CD14-positive monocyte (primary cell): ENCODE results near the gene LTA4H. TPM values are rescaled to one million over a fixed set of nuclear protein-coding genes. Genes with fewer than 3 reads are reported as not detected.
A peak's percentile ranks its signal among the peaks of the same experiment; 100 is the strongest.

Experiments used
- DNase-seq, 3 donors: peaks; one replicate each; pipeline ENCODE4 v3.0.0-alpha.2; 2011 to 2022
- H2AFZ ChIP-seq: 2 replicates; pipeline ENCODE4 v1.6.0; 2012; ENCODE audit warnings: mild to moderate bottlenecking, low read depth, low read length, inconsistent platforms; ENCODE audit not compliant: insufficient read depth, poor library complexity, severe bottlenecking
- H3K27ac ChIP-seq, 2 donors: 1 replicate in 1 of 2; 2 replicates in 1 of 2; pipeline ENCODE4 v1.5.1; 2012 to 2013; ENCODE audit warnings: low read length in 2 of 2, control low read depth in 1 of 2, inconsistent platforms in 1 of 2, low read depth in 1 of 2, mild to moderate bottlenecking in 1 of 2
- H3K27me3 ChIP-seq, 2 donors: one replicate each; pipeline versions ENCODE4 v1.6.0 to v1.6.1; 2011 to 2013; ENCODE audit warnings: low read length in 2 of 2; ENCODE audit not compliant: control insufficient read depth in 2 of 2, insufficient read depth in 2 of 2
- H3K36me3 ChIP-seq, 2 donors: replicated peaks in 1 of 2; 1 replicate in 1 of 2; 2 replicates in 1 of 2; pipeline versions ENCODE4 v1.5.1 to v1.6.1; 2012 to 2013; ENCODE audit warnings: low read length in 2 of 2, control low read depth in 1 of 2, inconsistent platforms in 1 of 2, mild to moderate bottlenecking in 1 of 2; ENCODE audit not compliant: insufficient read depth in 2 of 2, control insufficient read depth in 1 of 2
- H3K4me1 ChIP-seq, 2 donors: 1 replicate in 1 of 2; 2 replicates in 1 of 2; pipeline versions ENCODE4 v1.5.1 to v1.6.1; 2012 to 2013; ENCODE audit warnings: low read length in 2 of 2, control low read depth in 1 of 2, inconsistent platforms in 1 of 2, mild to moderate bottlenecking in 1 of 2, moderate library complexity in 1 of 2; ENCODE audit not compliant: insufficient read depth in 2 of 2, control insufficient read depth in 1 of 2
- H3K4me2 ChIP-seq: replicated peaks from 2 replicates; pipeline ENCODE3; 2012; ENCODE audit warnings: low read length, moderate library complexity, mild to moderate bottlenecking; ENCODE audit not compliant: poor library complexity, severe bottlenecking; ENCODE audit errors: extremely low read depth
- H3K4me3 ChIP-seq, 3 experiments: fragments of 200-600 bp in 1 of 3; sonication (generic) in 1 of 3; replicated peaks in 1 of 3; 1 replicate in 2 of 3; 2 replicates in 1 of 3; pipeline ENCODE4 v1.5.1; 2011 to 2013; ENCODE audit warnings: low read length in 3 of 3, mild to moderate bottlenecking in 3 of 3, control low read depth in 2 of 3, low read depth in 2 of 3, inconsistent platforms in 1 of 3, moderate library complexity in 1 of 3
- H3K79me2 ChIP-seq: 2 replicates; pipeline ENCODE4 v1.6.0; 2012; ENCODE audit warnings: mild to moderate bottlenecking, control low read depth, inconsistent platforms, low read length, moderate library complexity; ENCODE audit not compliant: insufficient read depth
- H3K9ac ChIP-seq: 2 replicates; pipeline ENCODE4 v1.6.0; 2017; ENCODE audit warnings: low read length, mild to moderate bottlenecking; ENCODE audit not compliant: insufficient read depth, poor library complexity, severe bottlenecking
- H3K9me3 ChIP-seq, 2 donors: replicated peaks in 1 of 2; 1 replicate in 1 of 2; 2 replicates in 1 of 2; pipeline versions ENCODE4 v1.5.1 to v1.6.1; 2012 to 2013; ENCODE audit warnings: low read length in 2 of 2, control low read depth in 1 of 2; ENCODE audit not compliant: control insufficient read depth in 1 of 2, insufficient read depth in 1 of 2
- H4K20me1 ChIP-seq: 2 replicates; pipeline ENCODE4 v1.6.0; 2012; ENCODE audit warnings: mild to moderate bottlenecking, low read length, control low read depth, moderate library complexity; ENCODE audit not compliant: insufficient read depth
- H3K27ac Mint-ChIP-seq, 7 donors: one replicate each; pipeline ENCODE4 v1.8.0; 2020; ENCODE audit warnings: mild to moderate bottlenecking in 7 of 7, mixed read lengths in 7 of 7, moderate library complexity in 6 of 7, inconsistent platforms in 2 of 7
- H3K27me3 Mint-ChIP-seq, 3 donors: one replicate each; pipeline ENCODE4 v1.8.0; 2021 to 2022; ENCODE audit warnings: low read depth in 3 of 3, mild to moderate bottlenecking in 3 of 3, mixed read lengths in 3 of 3, moderate library complexity in 3 of 3, inconsistent platforms in 1 of 3
- H3K36me3 Mint-ChIP-seq, 2 donors: one replicate each; pipeline ENCODE4 v1.8.0; 2020; ENCODE audit warnings: mixed read lengths in 2 of 2, inconsistent platforms in 1 of 2, mild to moderate bottlenecking in 1 of 2
- H3K4me1 Mint-ChIP-seq: one replicate; pipeline ENCODE4 v1.8.0; 2020; ENCODE audit warnings: mild to moderate bottlenecking, mixed read lengths
- H3K4me3 Mint-ChIP-seq, 2 donors: one replicate each; pipeline ENCODE4 v1.8.0; 2020; ENCODE audit warnings: mild to moderate bottlenecking in 2 of 2, mixed read lengths in 2 of 2, moderate library complexity in 1 of 2
- H3K9me3 Mint-ChIP-seq, 7 donors: one replicate each; pipeline ENCODE4 v1.8.0; 2020 to 2022; ENCODE audit warnings: mixed read lengths in 7 of 7, mild to moderate bottlenecking in 6 of 7, moderate library complexity in 6 of 7, inconsistent platforms in 2 of 7
- WGBS: methylation state at CpG from one replicate; pipeline ENCODE4 v1.1.5; 2013; ENCODE audit warnings: missing lambda C conversion rate; ENCODE audit not compliant: insufficient coverage; 5-methylcytosine and 5-hydroxymethylcytosine counted together
- intact Hi-C, 2 donors: fragments of 100-400 bp; cut with micrococcal nuclease; formaldehyde crosslinking; loops; one replicate each; pipeline versions ENCODE4 v1.15.0 to v1.15.1; 2023
- polyA plus RNA-seq, 3 donors: library from polyadenylated mRNA; depleted of rRNA in 1 of 3; unstranded in 2 of 3; stranded (reverse) in 1 of 3; fragments of 300-500 nt in 2 of 3; fragments of >200 nt in 1 of 3; fragmentation: Illumina TruSeq in 2 of 3; gene quantifications; 1 replicate in 2 of 3; 2 replicates in 1 of 3; pipeline ENCODE4 v1.2.3, GENCODE V29; 2012 to 2021
- TF ChIP-seq, protein P1 (sequence below): fragments of 200-600 bp; IDR thresholded peaks from one replicate; pipeline ENCODE4 v1.8.0; 2022; ENCODE audit warnings: antibody characterized with exemption, mild to moderate bottlenecking

LTA4H gene
- polyA plus RNA-seq, 3 donors, result 278 to 963 (median 647) TPM

DNA sequence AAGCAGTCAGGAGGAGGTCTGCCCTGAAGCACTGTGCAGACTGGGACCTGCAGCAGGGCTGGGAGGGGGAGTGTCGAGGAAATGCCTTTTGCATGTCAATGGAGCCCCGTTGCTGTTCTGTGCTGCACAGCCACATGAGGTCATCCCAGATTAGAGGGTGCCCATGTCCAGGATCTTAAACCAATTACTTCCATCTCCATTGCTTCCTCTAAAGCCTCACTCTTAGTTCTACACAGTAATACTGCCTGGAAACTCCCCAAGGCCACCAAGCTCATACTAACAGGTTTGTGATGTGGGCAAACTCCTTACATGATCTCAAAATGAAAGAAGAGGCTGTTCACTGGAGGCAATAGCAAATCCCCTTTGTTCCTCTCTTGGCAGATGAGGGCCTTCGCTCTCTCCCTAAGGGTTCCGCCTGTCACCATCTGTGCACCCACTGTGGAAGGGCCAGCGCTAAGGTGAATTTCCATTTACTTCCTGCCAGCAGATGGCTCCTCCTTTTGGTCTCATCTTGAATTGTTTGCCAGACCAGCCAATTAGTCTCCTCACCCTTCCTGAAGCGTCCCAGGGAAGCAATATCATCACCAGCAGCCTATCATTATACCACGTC lies 35.4 kb upstream of the LTA4H start:
- Histone ChIP-seq H3K4me2 (no peak overlapping the region), H3K4me1 (peaks cover 20 to 25% of the 10 kb centered on the region in 2 donors), H3K9ac (no peak overlapping the region), H3K9me3 (no peaks in the 10 kb centered on the region), H2AFZ (no peak overlapping the region), H3K27ac (no peak overlapping the region), H3K27me3 (no peaks in the 10 kb centered on the region), H4K20me1 (no peaks in the 10 kb centered on the region), H3K79me2 (no peaks in the 10 kb centered on the region), H3K4me3 (no peak overlapping the region), H3K36me3 (no peaks in the 10 kb centered on the region)
- peak overlapping the region in 1 of 7 donors; percentile 58 for H3K27ac Mint-ChIP-seq
- WGBS, result 71% methylated on average over 7 of the region's 7 CpGs
- no peak overlapping the region for H3K4me3 Mint-ChIP-seq
- no peak for DNase-seq
- H3K36me3 Mint-ChIP-seq, result no peaks in the 10 kb centered on the region
- H3K27me3 Mint-ChIP-seq, result peaks cover 0 to 1% (median 0%) of the 10 kb centered on the region in 3 donors
- H3K9me3 Mint-ChIP-seq, result no peaks in the 10 kb centered on the region
- peaks cover 33% of the 10 kb centered on the region for H3K4me1 Mint-ChIP-seq
- intact Hi-C loops, result no loop called here
- TF ChIP-seq, protein P1, sequence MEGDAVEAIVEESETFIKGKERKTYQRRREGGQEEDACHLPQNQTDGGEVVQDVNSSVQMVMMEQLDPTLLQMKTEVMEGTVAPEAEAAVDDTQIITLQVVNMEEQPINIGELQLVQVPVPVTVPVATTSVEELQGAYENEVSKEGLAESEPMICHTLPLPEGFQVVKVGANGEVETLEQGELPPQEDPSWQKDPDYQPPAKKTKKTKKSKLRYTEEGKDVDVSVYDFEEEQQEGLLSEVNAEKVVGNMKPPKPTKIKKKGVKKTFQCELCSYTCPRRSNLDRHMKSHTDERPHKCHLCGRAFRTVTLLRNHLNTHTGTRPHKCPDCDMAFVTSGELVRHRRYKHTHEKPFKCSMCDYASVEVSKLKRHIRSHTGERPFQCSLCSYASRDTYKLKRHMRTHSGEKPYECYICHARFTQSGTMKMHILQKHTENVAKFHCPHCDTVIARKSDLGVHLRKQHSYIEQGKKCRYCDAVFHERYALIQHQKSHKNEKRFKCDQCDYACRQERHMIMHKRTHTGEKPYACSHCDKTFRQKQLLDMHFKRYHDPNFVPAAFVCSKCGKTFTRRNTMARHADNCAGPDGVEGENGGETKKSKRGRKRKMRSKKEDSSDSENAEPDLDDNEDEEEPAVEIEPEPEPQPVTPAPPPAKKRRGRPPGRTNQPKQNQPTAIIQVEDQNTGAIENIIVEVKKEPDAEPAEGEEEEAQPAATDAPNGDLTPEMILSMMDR, result no peak

DNA sequence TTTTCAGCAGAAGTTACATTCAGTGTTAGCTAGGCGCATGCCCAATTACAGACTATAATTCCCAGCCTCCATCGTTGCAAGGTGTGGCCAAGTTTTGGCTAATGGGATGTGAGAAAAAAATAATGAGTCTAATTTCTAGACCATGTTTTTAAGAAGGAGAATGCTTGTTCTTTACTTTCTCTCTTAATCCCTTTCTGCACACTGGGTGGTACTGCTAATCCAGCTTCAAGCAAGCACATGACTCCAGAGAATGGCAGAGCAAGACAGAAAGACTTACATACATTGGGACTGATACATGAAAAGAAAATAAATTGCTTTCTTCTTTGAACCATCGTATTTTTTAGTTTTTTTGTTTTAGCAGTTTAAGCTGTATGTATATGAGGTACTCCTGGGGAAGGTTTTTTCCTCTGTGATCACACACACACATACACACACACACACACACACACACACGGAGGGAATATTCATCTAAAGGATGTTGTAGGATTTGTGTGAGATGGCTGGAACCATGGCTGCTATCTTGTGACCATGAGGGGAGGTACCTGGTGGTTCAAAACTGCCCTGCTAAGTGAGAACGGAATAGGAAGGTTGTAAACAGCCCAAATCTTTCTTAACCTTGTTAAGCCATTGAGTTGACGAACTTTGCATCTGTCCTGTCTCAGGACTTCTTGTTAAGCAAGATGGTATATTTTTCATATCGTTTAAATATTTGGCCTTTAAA lies 34.3 kb upstream of the LTA4H start:
- H4K20me1 ChIP-seq, result no peaks in the 10 kb centered on the region
- H3K27me3 Mint-ChIP-seq, result peaks cover 0 to 1% (median 0%) of the 10 kb centered on the region in 3 donors
- H3K27me3 ChIP-seq, result no peaks in the 10 kb centered on the region
- no peaks in the 10 kb centered on the region for H3K36me3 Mint-ChIP-seq
- no peaks in the 10 kb centered on the region for H3K79me2 ChIP-seq
- peaks cover 35% of the 10 kb centered on the region for H3K4me1 Mint-ChIP-seq
- no peaks in the 10 kb centered on the region for H3K36me3 ChIP-seq
- H3K4me3 Mint-ChIP-seq, result no peak overlapping the region
- H3K4me2 ChIP-seq, result no peak overlapping the region
- no peak overlapping the region for H2AFZ ChIP-seq
- no peak overlapping the region for H3K9ac ChIP-seq
- H3K9me3 ChIP-seq, result no peaks in the 10 kb centered on the region
- H3K27ac Mint-ChIP-seq, result no peak overlapping the region
- DNase-seq, result no peak
- 100% methylated on average over 1 of the region's 7 CpGs for WGBS
- H3K4me3 ChIP-seq, result no peak overlapping the region
- intact Hi-C loops, result no loop called here
- H3K4me1 ChIP-seq, result peaks cover 20 to 25% of the 10 kb centered on the region in 2 donors
- no peak overlapping the region for H3K27ac ChIP-seq
- H3K9me3 Mint-ChIP-seq, result no peaks in the 10 kb centered on the region
- TF ChIP-seq, protein P1, result no peak
